HG03095 (cell line): ENCODE data around the gene UCKL1.
"Not testable (repeated sequence)": the region's sequence is repeated elsewhere in the genome, so short reads cannot be mapped to it uniquely, and the experiment has no call there.

Source experiments
- ATAC-seq: cut with Tn5 transposase; IDR thresholded peaks from one replicate; pipeline ENCODE4 v1.9.1; 2021; ENCODE audit warnings: moderate library complexity; ENCODE audit not compliant: unreplicated experiment

The UCKL1 gene

DNA sequence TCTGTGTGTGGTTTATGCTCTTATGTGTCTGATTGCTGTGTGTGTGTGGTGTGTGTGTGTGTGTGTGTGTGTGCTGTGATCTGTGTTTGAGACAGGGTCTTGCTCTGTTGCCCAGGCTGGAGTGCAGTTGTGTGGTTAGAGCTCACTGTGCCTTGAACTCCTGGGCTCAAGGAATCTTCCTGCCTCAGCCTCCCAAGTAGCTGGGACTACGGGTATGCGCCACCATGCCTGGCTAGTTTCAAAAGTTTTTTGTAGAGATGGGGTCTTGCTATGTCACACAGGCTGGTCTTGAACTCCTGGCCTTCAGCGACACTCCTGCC, 16.9 kb upstream of the UCKL1 start:
- ATAC-seq: no peak

DNA sequence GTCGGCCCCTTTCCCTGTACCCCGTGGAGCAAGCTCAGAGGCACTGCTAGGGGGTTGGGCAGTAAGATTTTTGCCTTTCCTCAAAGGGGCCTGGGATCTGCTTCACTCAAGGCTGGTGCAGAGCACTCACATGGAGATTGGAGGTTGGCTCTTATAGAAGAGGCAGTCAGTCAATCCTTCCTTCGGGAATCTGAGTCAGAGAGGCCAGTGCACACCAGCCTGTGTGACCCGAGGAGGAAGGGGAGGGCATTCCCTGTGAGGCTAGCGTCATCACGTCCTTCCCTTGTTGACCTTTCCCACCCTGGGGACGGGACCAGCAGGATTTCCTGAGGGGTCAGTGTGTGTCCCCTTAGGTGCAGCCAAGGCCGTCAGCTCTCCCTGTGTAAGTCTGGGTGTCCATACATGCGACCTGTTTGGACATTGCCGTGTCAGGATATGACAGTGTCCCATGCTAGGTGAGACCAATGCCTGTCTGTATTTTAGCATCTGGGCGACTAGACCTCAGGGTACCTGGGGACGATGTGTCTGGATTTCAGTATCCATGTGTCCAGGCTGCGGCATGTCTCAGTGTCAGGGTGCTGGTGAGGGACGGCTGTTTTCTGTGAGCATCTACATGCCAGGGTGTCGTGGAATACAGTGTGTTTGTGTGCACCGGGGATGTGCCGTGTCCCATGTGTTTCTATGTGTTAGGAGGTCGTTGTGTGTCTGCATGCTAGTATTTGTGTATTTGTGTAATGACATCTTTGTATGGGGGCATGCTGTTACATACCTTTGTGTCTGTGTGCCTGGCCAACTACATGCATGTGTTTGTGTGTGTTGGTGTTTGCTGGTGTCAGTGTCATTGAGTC, 16.3 kb upstream of the UCKL1 start:
- ATAC-seq: no peak

DNA sequence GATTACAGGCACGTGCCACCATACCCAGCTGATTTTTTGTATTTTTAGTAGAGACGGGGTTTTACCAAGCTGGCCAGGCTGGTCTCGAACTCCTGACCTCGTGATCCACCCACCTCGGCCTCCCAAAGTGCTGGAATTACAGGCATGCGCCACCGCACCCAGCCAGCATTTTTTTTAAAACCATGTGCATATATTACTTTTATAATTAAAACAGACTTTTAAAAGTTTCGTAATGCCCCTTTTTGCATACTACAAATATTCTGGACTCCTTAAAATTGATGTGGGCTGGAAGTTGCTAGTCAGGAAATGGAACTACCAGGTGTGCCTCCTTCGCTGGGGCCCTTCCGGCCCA, 15.7 kb upstream of the UCKL1 start:
- not testable (repeated sequence) for ATAC-seq

DNA sequence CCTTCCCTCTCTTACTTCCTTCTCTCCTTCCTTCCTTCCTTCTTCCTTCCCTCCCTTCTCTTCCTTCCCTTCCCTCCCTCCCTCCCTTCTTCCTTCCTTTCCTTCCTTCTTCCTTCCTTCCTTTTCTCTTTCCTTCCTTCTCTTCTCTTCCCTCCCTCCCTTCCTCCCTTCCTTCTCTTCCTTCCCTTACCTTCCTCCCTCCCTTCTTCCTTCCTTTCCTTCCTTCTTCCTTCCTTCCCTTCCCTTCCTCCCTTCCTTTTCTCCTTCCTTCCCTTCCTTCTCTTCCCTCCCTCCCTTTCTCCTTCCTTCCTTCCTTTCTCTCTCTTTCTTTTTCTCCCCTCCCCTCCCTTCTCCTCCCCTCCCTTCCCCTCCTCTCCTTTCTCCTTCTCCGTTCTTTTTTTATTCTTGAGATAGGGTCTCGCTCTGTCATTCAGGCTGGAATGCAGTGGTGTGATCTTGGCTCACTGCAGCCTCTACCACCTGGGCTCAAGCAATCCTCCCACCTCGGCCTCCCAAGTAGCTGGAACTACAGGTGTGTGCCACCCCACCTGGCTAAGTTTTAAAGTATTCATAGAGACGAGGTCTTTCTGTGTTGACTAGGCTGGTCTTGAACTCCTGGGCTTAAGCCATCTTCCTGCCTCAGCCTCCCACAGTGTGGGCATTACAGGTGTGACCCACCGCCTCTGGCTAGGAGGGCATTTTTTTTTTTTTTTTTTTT, 14.7 kb upstream of the UCKL1 start:
- no peak for ATAC-seq

DNA sequence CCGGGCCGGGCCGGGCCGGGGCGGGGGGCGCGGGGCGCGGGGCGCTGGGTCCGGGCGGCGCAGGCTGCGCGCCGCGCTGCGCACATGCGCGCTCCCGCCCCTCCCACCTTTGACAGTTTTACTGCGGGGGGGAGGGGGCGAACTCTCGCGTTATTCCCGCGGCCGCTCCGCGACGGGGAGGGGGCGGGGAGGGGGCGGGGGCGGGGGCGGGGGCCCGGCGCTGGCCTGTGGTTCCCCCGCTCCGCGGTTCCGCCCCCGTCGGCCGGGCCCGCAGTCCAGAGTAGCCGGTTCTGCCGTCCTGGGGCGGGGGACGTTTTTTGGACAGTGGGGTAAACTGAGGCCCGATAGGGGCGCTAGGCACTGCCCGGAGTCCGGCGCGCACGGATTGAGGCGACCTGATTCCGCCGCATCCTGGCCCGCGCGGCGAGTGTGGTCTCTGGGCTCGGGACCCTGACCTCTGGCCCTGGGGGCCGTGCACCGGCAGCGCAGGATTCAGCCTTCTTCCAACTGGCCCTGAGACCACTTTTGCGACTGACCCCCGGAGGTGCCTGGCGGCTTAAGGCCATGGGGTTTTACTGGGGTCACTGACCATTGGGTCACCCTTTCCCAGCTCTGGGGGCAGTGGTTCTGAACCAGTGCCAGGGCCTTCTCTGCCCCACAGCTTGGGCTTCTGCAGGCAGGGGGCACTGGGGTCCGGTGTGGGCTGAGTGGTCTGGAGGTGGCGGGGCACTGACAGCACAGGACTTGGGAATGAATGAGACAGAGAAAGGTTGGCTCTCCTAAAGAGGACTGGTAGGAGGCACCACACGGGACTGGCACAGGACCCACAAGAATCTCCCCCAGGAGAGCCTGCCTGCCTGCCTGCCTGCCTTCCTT, 13.9 kb upstream of the UCKL1 start, which contains the start of gene ZNF512B:
Gene ZNF512B, minus strand, starts transcription at position 93 of the 876 bp plus-strand sequence. CDS start 1,980 bp downstream, outside the sequence.
- no peak for ATAC-seq

- no peak for ATAC-seq
Measured at GRCh38 chr20:63968928-63969760, 12.9 kb upstream of the UCKL1 start.

DNA sequence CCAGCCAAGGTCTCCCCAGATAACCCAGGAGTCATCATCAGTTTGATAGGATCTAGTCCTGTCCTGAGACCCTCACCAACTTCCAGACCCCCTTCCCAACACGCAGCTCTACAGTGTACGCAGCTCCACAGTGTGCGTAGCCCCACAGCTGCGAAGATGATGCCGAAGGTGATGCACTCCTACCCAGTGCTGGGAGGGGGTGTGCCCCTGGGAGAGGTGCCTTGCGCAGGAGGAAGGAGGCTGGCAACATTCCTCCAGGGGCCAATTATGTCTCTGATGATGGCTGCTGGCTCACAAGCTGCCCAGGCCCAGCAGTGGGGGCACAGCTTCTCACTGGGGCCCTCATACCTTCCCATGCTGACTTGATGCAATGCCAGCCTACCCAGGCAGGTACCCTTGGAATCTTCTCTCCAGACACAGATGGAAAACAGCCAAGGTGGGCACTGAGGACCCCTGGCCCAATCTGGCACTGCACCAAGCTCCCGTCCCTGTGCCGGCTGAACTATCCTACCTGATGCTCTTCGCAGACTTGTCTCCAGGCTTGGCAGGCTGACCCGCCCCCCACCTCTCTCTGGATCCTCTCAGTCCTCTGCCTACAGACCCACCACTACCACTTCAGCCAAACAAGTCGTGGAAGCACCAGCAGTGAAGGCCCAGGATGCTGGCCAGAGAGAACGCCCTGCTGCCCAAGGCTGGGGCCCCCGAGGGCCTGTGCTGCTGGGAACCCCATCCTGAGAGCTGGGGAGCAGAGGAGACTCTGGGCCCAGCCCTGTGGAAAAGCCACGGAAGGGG, 12.1 kb upstream of the UCKL1 start:
- no peak for ATAC-seq

DNA sequence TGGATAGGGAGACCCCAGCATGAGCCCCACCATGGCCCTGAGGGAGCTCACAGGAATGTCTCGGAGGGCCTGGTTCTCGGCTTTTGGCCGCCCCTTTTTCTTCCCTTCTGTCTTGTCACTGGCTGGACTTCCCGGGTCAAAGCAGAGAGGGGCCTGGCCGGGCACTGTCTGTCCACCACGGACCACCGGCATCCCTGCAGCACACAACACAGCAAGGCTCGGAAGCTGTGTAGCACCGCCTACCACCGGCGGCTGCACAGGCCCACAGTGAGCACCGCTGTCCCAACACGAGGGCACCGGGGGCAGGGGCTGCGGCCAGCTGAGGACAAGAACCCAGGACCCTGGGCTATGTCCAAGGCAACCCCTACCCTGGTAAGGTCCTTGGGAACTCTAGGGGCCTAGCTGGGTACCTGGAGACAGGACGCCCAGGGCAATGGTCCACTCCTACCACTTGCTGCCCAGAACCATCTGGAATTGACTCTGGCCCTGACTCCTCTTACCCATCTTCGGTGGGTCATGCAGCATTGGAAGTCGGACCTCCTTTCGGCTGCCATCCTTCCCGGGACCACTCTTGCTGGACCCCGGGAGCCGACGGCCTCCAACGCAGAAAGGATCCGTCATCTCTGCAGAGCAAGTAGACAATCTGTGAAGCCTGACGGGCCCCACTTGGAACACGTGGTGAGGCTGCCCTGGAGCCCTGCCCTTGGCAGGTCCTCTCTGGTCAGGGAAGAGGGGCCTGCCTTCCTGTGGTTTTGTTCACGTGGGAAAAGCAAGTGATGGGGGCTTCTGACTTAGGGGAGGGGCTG, 11.3 kb upstream of the UCKL1 start:
- ATAC-seq: no peak

- no peak for ATAC-seq
Measured at GRCh38 chr20:63966944-63967322, 10.7 kb upstream of the UCKL1 start.

GRCh38 chr20:63966172-63966943, 10.1 kb upstream of the UCKL1 start:
- ATAC-seq: no peak

DNA sequence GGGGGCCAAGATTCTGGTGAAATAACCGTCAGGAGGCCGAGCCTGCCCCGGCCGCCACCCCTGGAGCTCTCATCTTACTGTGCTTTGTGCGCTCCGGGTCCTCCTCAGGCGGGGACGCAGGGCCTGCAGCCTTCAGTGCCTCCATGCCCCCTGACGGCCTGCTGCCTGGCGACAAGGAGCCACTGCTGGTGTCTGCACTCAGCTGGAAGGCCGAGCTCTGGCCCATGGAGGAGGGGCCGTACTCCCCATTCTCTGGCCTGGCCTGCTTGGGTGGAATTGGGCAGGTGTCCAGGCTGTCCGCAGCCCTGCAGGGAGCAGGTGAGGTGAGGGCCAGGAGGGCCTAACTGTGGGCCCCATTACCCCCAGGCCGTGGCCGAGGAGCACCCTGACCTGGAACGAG, 8.2 kb upstream of the UCKL1 start:
- no peak for ATAC-seq

DNA sequence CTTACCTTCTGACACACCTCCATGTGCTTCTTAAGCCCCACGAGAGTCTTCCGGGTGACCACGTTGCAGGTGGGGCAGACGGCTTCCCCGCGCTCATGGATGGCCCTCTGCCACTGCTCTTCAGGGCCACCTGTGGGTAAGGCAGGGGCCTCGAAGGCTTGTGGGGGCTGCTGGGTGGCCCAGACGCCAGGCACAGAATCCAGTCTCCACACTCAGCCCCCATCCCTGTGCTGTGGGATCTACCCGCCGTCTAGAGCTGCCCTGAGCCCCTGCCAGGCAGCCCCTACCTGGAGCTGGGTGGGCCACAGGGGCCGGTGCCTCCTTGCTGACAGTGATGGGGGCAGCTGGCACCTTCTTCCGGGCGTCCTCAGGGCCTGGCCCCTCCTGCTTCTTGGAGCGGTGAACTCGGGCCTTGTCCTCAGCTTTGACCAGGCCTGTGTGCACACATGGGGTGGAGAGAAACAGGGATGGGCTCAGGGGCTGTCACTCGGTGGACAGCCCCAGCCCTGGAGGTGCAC, 7.6 kb upstream of the UCKL1 start:
- no peak for ATAC-seq

DNA sequence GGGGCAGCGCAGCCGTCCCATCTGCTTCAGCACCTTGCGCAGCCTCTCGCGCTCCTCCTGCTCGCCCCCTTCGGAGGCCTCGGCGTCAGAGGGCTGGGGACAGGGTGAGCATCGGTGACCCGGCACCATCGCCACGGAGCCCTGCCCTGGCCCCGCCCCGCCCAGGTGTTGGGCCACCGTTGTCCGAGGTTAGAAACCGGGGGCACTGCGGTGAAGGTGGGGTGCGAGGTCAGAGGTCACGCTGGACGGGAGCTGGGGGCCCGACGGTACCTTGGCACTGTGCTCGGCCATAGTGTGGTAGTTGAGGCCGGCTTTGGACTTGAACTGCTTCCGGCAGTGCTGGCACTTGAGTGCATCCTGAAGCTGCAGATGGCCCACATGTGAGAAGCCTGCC, 7.1 kb upstream of the UCKL1 start:
- ATAC-seq: no peak

GRCh38 chr20:63962426-63963347, 6.5 kb upstream of the UCKL1 start:
- no peak for ATAC-seq

DNA sequence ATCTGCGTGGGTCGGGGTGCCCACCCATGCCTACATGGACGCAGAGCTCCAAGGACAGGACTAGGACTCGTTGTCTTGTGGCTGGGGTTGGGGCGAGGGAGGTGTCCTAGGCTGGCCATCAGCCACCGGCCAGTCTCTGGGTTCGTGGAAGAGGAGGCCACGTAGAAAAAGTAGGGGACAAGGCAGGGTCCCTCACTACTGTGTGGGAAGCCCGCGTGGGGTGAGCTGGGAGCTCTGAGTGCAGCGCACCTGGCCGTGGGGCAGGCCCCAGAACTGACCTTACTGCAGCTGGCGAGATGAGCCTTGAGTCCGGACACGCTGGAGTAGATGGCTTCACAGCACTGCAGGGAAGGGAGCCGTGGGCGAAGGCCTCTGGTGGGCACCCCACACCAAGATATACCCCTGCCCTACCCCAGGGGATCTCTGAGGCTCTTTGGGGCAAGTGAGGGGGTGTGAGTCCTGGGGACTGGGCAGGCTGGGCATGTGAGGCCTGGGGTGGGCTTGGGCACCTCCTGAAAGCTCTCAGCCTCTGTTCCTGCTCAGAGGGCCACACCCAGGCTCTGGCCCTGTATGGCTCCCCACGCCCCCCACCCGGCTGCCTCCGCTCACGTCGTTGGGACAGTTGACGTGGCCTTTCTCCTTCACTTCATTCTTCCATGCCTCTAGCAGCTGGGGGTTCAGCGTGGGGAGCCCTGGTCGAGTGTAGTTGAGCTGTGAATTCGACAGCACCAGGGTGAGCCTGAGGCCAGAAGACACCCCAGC, 5.6 kb upstream of the UCKL1 start:
- ATAC-seq: no peak
